GM19023 (cell line): ENCODE data around the gene HMG20A.
"Not testable (repeated sequence)": the region's sequence is repeated elsewhere in the genome, so short reads cannot be mapped to it uniquely, and the experiment has no call there.

ENCODE experiments used
- ATAC-seq: cut with Tn5 transposase; IDR thresholded peaks from one replicate; pipeline ENCODE4 v1.9.1; 2021; ENCODE audit warnings: mild to moderate bottlenecking, moderate library complexity; ENCODE audit not compliant: unreplicated experiment

Gene HMG20A

DNA sequence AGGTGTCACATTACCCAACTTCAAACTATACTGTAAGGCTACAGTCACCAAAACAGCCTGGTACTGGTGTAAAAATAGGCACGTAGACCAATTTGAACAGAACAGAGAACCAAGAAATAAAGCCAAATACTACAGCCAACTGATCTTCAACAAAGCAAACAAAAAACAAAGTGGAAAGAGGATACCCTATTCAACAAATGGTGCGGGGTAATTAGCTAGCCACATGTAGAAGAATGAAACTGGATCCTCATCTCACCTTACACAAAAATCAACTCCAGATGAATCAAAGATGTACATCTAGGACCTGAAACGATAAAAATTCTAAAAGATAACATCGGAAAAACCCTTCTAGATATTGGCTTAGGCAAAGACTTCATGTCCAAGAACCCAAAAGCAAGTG, 13.8 kb upstream of the HMG20A start:
- ATAC-seq, result no peak

DNA sequence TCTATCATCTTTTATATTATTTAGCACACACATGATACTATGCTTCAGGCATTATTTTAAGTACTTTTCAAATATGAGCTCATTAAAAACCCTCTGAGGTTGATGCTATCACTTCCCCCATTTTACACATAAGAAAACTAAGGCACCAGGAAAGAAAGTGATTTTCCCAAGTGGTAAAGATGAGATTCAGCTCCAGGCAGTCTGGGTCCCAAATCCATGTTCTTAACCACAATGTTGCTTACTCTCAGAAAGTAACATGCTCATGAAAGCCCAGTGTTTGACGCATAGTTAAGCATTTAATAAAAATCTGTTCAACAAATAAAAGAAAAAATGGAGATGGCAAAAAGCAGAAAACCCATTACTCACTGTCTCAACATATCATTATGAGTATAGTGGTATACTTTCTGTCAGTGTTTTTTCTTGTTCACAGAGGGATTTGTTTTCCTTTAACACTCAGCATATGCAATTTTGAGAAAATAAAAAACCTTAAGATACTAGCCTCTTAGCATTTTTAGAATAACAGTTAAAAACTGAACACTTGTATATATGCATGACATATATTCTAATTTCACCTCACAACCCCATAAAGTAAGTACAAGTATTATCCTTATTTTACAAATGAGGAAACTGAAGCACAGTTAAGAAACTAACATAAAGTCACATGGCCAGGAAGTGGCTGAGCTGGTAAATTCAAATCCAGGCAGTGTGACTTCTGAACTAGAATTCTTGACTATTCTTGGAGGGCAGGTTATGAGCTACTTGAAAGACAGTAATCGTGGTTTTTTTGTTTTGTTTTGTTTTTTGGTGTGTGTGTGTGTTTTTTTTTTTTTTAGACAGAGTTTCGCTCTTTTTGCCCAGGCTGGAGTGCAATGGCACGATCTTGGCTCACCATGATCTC, 11.2 kb upstream of the HMG20A start:
- ATAC-seq, result no peak

DNA sequence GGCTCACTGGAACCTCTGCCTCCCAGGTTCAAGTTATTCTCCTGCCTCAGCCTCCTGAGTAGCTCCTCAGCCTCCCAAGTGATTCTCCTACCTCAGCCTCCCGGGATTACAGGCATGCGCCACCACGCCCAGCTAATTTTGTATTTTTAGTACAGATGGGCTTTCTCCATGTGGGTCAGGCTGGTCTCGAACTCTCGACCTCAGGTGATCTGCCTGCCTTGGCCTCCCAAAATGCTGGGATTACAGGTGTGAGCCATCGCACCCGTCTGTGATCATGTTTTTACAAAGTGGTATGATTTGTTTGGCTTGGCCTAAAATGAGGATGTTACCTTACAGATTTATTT, 10.6 kb upstream of the HMG20A start:
- not testable (repeated sequence) for ATAC-seq

DNA sequence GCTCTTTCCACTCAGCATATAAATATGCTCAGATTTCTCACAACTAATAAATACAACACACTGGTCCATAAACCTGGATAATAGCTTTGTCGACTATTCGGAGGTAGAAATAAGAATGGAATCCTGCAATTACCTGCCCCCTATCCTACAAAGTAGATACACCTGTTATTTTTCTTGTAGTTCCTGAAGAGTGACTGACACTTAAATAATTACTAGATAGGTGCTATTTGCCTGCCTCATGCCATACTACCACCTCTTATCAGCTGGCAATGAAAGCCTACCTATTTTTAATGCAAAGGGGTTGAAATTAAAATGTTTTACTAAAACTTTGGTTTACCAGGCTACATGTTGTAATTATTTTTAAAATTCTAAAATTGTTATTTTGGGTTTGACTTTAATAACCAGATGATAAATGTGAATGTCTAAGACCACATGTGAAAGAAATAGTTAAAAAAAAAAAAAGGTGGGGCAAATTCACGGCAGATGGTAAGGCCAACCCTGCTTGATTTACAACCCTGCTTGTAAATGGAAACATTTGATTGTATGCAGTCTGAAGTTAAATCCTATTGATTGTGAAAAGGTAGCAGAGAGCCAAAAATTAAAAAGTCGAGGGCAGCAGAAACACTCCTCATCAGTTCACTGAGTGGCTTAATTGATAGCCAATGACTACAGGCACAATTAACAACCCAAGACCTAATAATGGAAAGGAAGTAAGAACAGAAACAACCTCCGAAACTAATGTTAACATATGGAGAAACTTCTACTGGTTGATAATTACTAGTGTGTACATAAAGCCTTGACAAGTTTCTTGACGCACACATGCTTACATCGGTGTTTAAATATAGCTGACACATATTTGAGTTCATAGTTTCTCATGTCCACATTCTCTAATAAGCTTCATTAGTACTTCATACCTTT, 9.7 kb upstream of the HMG20A start:
- no peak for ATAC-seq

DNA sequence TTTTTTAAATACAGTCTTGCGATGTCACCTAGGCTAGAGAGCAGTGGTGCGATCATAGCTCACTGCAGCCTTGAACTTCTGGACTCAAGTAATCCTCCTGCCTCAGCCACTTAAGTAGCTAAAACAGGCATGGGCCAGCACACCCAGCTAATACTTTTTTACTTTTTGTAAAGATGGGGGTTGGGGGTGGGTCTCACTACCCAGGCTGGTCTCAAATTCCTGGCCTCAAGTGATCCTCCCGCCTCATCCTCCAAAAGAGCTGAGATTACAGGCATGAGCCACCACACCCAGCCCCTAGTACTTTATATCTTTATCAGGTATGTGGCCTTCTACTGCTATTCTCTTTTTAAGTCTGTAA, 9.1 kb upstream of the HMG20A start:
- no peak for ATAC-seq

DNA sequence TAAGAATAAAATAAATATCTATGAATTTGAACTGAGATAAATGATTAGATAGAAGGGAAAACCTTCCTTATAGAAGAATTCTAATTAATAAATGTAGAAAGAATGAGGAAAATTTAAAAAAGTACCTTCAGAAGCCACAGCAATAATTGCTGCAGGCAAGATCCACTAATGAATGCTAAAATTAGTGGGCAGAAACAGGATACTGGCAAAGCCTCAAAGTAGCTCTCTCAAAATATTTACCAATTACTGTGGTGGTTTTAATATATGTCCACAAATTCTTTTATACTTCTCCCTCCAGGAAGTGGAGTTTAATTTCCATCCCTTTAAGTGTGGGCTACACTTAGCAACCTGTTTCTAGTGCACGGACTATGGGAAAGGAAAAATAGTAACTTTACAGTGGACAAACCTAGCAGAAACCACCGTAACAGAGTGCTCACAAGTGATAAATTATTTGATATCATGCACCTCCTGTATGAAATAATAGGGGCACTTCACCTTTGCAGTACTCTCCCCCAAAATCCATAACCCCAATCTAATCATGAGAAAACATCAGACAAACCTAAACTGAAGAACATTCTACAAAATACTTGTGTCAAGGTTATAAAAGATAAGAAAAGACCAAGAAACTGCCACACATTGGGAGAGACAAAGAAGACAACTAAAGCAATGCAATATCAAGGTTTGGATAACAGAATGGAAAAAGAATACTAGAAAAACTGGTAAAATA, 7.6 kb upstream of the HMG20A start:
- no peak for ATAC-seq

DNA sequence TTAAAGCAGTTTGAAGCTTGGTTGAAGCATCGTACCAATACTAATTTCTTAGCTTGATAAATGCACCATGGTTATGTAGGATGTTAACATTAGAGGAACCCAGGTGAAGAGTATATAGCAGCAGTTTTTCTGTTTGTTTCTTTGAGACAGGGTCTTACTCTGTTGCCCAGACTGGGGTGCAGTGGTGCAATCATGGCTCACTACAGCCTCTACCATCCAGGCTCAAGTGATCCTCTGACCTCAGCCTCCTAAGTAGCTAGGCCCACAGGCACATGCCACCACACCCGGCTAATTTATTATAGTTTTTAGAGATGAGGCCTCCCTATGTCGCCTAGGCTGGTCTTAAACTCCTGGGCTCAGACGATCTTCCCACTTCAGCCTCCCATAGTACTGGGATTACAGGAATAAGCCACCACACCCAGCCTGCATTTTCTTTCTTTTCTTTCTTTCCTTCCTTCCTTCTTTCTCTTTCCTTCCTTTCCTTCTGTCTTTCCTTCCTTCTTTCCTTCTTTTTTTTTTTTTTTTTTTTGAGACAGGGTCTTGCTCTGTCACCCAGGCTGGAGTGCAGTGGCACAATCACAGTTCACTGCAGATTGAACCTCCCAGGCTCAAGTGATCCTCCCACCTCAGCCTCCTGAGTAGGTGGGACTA, 6.9 kb upstream of the HMG20A start:
- no peak for ATAC-seq

DNA sequence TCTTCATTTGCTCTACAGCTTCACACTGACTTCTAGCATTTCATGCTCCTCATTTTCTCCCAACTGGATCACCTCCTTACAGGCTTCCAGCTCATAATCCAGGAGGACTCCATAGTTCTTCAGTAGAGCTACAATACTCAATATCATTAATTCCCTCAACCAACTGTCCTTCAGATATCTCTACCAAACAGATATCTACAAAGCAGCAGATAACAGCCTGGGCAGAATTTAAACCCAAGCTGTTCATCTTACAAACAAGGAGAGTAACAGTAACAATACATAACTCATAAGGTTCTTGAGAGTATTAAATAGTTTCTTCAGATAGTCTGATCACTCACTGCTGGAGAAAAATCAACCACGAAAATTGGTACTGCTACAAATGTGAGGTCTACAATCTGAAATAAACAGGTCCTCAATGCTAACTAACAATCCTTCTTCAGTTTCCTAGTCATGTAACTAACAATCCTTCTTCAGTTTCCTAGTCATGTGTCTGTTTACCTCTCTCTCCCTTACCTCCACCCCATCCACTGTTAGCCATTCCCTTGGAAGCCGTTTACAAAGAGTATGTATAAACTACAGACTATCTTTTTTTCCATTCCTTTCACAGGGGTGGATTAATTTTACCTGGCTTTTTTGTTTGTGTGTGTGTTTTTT, 5.8 kb upstream of the HMG20A start:
- ATAC-seq, result no peak

DNA sequence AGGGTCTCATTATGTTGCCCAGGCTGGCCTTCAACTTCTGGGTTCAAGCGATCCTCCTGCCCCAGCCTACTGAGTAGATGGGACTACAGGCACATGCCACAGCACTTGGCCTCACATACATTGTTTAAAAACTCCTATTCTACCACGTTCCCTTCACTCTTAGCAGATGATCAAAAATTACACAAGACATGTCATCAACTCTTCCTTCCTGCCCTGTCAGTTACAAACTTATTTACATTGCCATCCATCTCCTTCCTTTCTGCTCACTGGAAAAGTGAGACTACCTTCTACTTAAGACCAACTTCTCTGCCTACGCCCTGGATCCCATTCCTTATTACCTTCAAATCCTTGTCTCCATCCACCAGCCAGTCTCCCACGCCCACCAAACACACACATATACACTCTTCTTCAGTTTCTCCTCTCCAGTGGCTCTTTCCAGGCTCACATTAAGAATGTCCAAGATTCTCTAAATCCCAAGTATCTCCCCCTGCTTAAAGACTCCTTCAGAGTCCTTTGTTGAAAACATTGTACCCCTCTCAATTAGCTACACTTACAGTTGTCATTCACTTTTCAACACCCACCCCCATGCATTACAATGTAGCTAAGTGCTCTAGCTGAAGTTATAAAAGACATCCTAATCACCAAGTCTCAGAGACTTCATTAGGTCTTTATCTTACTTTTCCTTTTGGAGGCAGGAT, 5.1 kb upstream of the HMG20A start:
- no peak for ATAC-seq

DNA sequence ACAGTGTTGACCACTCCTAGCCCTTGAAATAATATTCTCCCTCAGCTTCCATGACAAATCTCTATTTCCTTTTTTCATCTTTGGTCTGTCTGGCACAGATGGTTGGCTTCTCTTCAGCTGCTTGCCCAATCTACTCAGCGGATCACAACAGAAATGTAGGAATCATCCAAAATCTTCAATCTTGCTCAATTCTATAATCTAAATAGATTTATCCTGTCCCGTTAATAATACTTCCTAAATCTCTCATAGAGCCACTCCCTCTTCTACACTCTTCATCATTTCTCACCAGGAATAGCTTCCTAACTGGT, 4.6 kb upstream of the HMG20A start:
- no peak for ATAC-seq

DNA sequence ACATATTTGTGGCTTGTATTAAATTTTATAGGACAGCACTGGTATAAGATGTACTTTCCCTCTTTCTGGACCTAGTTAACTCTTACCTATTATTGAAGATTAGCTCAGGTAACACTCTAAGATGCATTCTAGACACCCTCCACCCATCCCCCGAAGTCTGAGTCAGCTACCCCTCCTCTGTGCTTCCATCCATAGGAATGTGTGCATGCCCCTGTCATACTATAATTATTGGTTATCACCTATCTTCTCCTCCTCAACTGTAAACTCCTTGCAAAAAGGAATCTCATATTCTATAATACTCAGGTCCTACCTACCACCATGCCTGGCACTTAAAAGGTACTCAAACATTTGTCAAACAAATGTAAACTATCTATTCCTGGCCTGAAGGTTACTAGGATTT, 3.7 kb upstream of the HMG20A start:
- no peak for ATAC-seq

DNA sequence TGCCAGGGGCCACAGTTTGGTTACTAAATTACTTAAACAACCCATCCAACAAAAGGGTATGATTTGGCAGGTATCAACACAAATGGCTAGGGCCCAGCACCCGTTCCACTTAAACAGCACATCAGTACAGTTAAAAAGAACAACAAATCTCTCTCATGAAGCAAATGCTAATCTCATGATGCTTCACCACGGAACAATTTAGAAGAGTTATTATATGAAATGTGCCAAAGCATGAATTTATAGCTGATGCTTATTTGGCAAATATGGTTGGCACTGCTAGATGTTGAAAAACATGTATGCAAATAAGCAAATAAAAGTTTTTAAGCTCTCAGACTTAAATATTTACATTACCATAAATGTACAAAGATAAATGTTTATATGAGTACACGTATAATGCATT, 3.1 kb upstream of the HMG20A start:
- no peak for ATAC-seq

DNA sequence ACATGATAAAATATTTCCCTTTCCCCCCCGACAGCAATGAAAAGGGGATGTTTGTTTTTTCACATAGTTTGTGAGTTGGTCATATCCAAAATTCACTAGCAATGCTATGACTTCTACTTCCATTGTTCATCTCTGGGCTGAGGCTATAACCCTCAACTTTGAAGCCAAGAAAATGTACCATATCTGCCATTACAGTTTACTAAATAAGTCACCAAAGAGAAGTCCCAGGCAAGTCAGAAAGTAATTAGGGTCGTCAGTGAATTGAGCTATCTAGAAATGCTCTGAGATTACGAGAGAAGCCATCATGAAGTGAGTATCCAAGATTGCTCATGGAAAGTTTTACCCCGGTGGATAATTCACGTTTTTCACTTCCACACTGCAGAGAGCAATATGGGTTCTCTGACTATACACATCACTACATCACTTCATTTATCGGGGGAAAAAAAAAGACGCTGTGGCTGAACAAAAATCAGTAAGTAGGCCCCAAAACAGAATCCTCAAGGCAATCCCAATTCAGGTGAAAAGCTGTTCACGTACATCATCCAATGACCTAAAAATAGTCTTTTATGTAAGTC, 2.2 kb upstream of the HMG20A start:
- no peak for ATAC-seq

DNA sequence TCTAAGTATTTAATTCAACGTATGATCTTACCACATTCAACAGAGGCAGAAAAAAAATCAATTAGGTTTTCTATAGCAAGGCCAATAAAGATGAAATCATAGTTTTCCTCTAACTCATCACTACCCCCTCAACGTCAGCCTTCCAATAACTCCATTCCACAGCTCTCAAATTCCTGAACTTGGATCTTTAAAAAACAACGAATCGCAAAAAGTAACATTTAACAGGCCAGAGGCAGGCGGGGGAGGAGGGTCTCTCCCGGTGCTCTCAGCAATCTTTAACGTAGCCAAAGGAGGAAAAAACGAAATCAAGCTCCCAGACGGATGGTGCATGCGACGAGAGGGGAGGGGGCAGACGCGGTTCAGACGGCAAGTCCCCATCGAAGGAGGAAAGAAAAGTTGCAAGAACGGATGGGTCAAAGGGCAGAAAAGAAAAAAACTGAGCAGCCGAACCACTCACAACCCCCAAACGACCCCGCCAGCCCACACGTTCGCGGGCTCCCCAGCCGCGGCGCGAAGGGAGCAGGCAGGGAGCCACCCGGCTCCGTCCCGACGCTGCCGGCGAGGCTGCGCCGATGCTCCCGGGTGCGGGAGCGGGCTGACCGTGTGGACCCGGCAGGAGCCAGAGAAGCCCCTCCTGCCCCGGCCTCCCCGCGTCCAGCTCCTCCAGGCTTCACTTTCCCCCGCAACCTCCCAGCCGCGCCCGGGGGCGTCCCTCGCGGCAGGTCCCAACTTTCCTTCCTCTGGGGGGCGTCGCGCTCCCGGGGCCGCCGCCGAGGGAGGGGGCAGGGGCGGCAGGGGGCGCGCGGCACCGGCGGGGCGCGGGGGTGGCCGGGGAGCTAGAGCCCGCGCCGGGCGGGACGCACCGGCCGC, 1.5 kb upstream of the HMG20A start:
- peak; percentile 0 for ATAC-seq

DNA sequence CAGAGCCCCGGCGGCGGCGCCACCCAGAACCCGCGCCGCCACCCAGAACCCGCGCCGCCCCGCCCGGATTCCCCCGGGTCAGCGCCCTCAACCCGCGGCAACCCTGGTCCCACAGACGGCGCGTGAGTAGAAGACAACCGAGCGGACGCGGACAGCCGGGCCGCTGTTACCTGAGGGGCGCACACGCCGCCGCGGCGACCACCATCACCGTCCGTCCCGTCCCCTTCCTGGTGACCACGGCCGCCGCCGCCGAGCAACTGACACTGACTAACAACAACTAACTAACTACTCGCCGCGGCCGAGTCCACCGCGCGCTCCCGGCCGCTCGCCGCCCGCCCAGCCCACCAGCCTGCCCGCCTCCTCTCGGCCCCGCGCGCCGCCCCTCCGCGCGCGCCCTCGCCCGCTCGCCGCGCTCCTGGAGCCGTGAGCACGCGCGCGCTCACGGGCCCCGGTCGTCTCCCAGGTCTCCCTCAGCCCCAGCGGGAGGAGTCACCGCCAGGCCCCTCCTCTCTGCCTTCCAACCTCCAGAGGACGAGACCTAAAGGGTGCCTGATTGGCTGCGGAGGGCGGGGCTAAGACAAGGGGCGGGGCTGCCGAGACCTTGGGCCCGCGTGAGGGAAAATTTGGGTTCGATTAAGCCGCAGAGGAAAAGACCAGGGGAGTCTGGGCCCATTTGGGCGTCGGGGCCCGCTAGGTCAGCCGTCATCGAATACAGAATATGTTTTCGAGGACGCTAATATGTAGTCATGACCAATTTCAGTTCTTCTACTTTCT, 665 bp upstream of the HMG20A start, which contains the start of gene PEAK1:
PEAK1 (minus strand) TSS at position 269 of the 774 bp plus-strand sequence. CDS start 238,178 bp downstream, outside the sequence.
- ATAC-seq, result peak; percentile 89

DNA sequence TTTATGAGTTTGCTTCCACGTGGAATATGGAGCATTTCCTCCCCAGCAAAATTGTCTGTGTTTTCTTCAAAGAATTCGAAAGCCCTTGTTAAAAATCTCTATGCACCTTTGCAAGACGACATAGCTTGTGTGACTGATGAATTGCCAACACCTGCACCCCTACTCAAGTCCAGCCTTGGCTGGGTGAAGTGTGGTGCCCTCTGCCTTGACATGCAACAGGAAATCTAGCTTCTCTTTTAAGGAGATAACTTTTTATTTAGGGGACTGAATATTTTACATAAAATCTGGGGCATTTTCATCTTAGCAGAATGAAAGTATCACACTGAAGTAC, 647 bp downstream of the HMG20A start:
- no peak for ATAC-seq

DNA sequence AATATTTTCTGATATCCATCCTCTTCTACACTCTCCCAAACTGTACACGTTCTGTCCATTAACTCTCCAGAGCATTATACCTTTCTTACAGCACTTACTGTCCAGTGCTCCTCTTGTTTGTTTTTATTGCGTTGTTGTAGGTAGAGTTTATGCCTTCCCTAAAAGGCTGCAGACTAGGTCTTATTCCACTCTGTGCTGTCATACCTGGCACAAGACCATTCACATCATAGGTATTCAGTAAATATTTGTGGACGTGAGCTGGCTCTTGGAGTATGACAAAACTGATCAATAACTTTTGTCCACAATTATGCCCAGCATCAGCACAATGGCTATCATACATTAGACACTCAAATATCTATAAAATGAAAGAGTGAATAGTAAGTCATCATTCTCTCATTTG, 4.4 kb downstream of the HMG20A start:
- ATAC-seq, result no peak

DNA sequence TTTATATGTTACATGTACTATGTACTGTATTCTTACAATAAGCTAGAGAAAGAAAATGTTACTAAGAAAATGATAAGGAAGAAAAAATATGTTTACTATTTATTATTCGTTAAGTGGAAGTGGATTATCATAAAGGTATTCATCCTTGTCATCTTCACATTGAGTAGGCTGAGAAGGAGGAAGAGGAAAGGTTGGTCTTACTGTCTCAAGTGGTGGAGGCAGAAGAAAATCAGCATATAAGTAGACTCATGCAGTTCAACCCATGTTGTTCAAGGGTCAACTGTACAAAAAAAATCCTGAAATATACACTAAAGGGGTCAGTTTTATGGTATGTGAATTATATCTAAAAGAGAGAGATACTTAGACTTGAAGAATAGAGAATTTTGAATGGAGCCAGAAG, 5.7 kb downstream of the HMG20A start:
- no peak for ATAC-seq
